ENCODE measurements around the gene ELP4.

DNA sequence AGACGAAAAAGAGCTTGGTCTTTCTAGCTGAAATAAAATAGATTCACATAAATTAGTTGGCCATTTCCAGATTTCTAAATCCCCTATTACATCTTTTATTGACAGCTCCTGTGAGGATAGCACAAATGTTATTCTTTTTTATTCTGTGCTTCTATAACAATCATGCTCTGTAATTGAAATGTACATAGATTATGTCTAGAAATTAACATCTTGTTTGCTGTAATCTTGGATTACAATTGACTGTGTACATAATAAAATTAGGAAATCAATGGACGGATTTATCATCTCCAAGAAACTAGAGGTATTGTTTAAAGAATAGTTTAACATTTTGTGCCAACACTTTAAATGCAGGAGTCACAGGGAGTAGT lies 31.4 kb upstream of the ELP4 start:
- no peak for TF ChIP-seq CTCF (IDR thresholded peaks at IDR 0.05; ENCODE audit: low read depth, low read length)
- TF ChIP-seq POLR2A (IDR thresholded peaks at IDR 0.05; ENCODE audit: extremely low read depth, insufficient read length) = no peak
- no peak for TF ChIP-seq MYC (IDR thresholded peaks at IDR 0.05; ENCODE audit: low read depth, low read length)

Measured in NB4 (cell line).